Trophoblast cell (in vitro differentiated cells and primary cell): ENCODE measurements around the gene ZBTB43.
A peak's percentile ranks its signal among the peaks of the same experiment; 100 is the strongest.

ENCODE experiments used
- DNase-seq, 2 donors: peaks; one replicate each; pipeline ENCODE4 v3.0.0-alpha.2; 2016
- H2AFZ ChIP-seq: 2 replicates; pipeline ENCODE4 v1.6.1; 2013; ENCODE audit warnings: low read length, moderate library complexity, mild to moderate bottlenecking; ENCODE audit not compliant: insufficient read depth, poor library complexity
- H2AK5ac ChIP-seq: 2 replicates; pipeline ENCODE4 v1.6.1; 2013; ENCODE audit warnings: mild to moderate bottlenecking, low read length
- H2BK120ac ChIP-seq: 2 replicates; pipeline ENCODE4 v1.6.1; 2013; ENCODE audit warnings: low read length, mild to moderate bottlenecking, moderate library complexity; ENCODE audit not compliant: insufficient read depth, poor library complexity
- H2BK12ac ChIP-seq: 2 replicates; pipeline ENCODE4 v1.6.1; 2013; ENCODE audit warnings: mild to moderate bottlenecking, low read length, moderate library complexity
- H2BK5ac ChIP-seq: 2 replicates; pipeline ENCODE4 v1.6.1; 2013; ENCODE audit warnings: low read length, low read depth, moderate library complexity, mild to moderate bottlenecking; ENCODE audit not compliant: poor library complexity
- H3K14ac ChIP-seq: 2 replicates; pipeline ENCODE4 v1.6.1; 2013; ENCODE audit warnings: mild to moderate bottlenecking, low read length
- H3K18ac ChIP-seq: 2 replicates; pipeline ENCODE4 v1.6.1; 2013; ENCODE audit warnings: mild to moderate bottlenecking, low read length
- H3K23ac ChIP-seq: 2 replicates; pipeline ENCODE4 v1.6.1; 2013; ENCODE audit warnings: low read length
- H3K27ac ChIP-seq: 2 replicates; pipeline ENCODE4 v1.5.1; 2013; ENCODE audit warnings: low read depth, mild to moderate bottlenecking, inconsistent platforms, low read length, moderate library complexity
- H3K27me3 ChIP-seq: 2 replicates; pipeline ENCODE4 v1.6.1; 2013; ENCODE audit warnings: inconsistent platforms, mild to moderate bottlenecking, low read length, moderate library complexity; ENCODE audit not compliant: insufficient read depth
- H3K36me3 ChIP-seq, 2 experiments: 1 replicate in 1 of 2; 2 replicates in 1 of 2; pipeline ENCODE4 v1.6.1; 2013; ENCODE audit warnings: low read length in 2 of 2, mild to moderate bottlenecking in 2 of 2, moderate library complexity in 1 of 2; ENCODE audit not compliant: insufficient read depth in 2 of 2, control insufficient read depth in 1 of 2
- H3K4ac ChIP-seq: 2 replicates; pipeline ENCODE4 v1.6.1; 2013; ENCODE audit warnings: low read depth, mild to moderate bottlenecking, low read length, moderate library complexity
- H3K4me1 ChIP-seq, 2 experiments: 1 replicate in 1 of 2; 2 replicates in 1 of 2; pipeline ENCODE4 v1.6.1; 2013; ENCODE audit warnings: low read length in 2 of 2, mild to moderate bottlenecking in 2 of 2, moderate library complexity in 1 of 2; ENCODE audit not compliant: insufficient read depth in 2 of 2, control insufficient read depth in 1 of 2
- H3K4me2 ChIP-seq: 2 replicates; pipeline ENCODE4 v1.6.1; 2013; ENCODE audit warnings: inconsistent platforms, mild to moderate bottlenecking, low read length, moderate library complexity
- H3K4me3 ChIP-seq: 2 replicates; pipeline ENCODE4 v1.5.1; 2013; ENCODE audit warnings: mild to moderate bottlenecking, low read depth, low read length, inconsistent platforms
- H3K79me1 ChIP-seq: one replicate; pipeline ENCODE4 v1.6.1; 2013; ENCODE audit warnings: low read length
- H3K79me2 ChIP-seq: 2 replicates; pipeline ENCODE4 v1.6.1; 2013; ENCODE audit warnings: low read length, mild to moderate bottlenecking; ENCODE audit not compliant: control insufficient read depth, insufficient read depth, poor library complexity
- H3K9ac ChIP-seq: 2 replicates; pipeline ENCODE4 v1.6.1; 2013; ENCODE audit warnings: mild to moderate bottlenecking, low read length
- H3K9me3 ChIP-seq: 2 replicates; pipeline ENCODE4 v1.6.1; 2013; ENCODE audit warnings: low read depth, mild to moderate bottlenecking, control low read depth, inconsistent platforms, low read length; ENCODE audit not compliant: insufficient read depth
- H4K12ac ChIP-seq: 2 replicates; pipeline ENCODE4 v1.6.1; 2013; ENCODE audit warnings: low read depth, mild to moderate bottlenecking, low read length, moderate library complexity
- H4K8ac ChIP-seq: 2 replicates; pipeline ENCODE4 v1.6.1; 2013; ENCODE audit warnings: low read depth, mild to moderate bottlenecking, low read length, moderate library complexity
- H4K91ac ChIP-seq: one replicate; pipeline ENCODE4 v1.6.1; 2013; ENCODE audit warnings: low read depth, mild to moderate bottlenecking, low read length, moderate library complexity
- WGBS: extraction: QIAGEN DNeasy Blood & Tissue Kit; methylation state at CpG from one replicate; pipeline ENCODE4 v1.1.7; 2013; ENCODE audit warnings: missing lambda C conversion rate; ENCODE audit not compliant: insufficient read length, insufficient coverage; ENCODE audit errors: extremely low coverage; 5-methylcytosine and 5-hydroxymethylcytosine counted together

ZBTB43 gene

GRCh38 chr9:126827227-126827626 is 22.4 kb downstream of the ZBTB43 start:
- Histone ChIP-seq H4K12ac (no peak overlapping the region), H4K91ac (no peak overlapping the region), H3K4me2 (no peak overlapping the region), H3K4me1 (peaks cover 0 to 1% of the 10 kb centered on the region in 2 experiments), H3K9ac (no peak overlapping the region), H2AFZ (no peak overlapping the region), H2BK5ac (no peak overlapping the region), H3K18ac (no peak overlapping the region), H3K79me2 (no peaks in the 10 kb centered on the region), H2AK5ac (no peak overlapping the region), H2BK12ac (no peak overlapping the region), H3K23ac (peak overlapping the region; percentile 85), H3K9me3 (no peaks in the 10 kb centered on the region), H4K8ac (no peak overlapping the region), H3K27me3 (no peaks in the 10 kb centered on the region), H3K4me3 (no peak overlapping the region), H2BK120ac (no peak overlapping the region), H3K4ac (no peak overlapping the region), H3K27ac (no peak overlapping the region), H3K36me3 (peaks cover 6 to 7% of the 10 kb centered on the region in 2 experiments), H3K14ac (no peak overlapping the region), H3K79me1 (no peaks in the 10 kb centered on the region)
- DNase-seq = no peak
- WGBS = no CpG with 5 or more reads among the region's 7 CpGs

GRCh38 chr9:126829035-126829434 is 24.2 kb downstream of the ZBTB43 start:
- Histone ChIP-seq H3K14ac (no peak overlapping the region), H3K27ac (no peak overlapping the region), H2AK5ac (no peak overlapping the region), H3K9ac (no peak overlapping the region), H3K4me3 (no peak overlapping the region), H2BK120ac (no peak overlapping the region), H3K4me2 (no peak overlapping the region), H3K23ac (no peak overlapping the region), H4K12ac (no peak overlapping the region), H4K91ac (no peak overlapping the region), H2AFZ (no peak overlapping the region), H3K36me3 (peaks cover 16 to 22% of the 10 kb centered on the region in 2 experiments), H4K8ac (no peak overlapping the region), H3K4ac (no peak overlapping the region), H2BK5ac (no peak overlapping the region), H2BK12ac (no peak overlapping the region), H3K4me1 (peaks cover 0 to 1% of the 10 kb centered on the region in 2 experiments), H3K27me3 (no peaks in the 10 kb centered on the region), H3K18ac (no peak overlapping the region), H3K9me3 (no peaks in the 10 kb centered on the region), H3K79me2 (no peaks in the 10 kb centered on the region), H3K79me1 (no peaks in the 10 kb centered on the region)
- WGBS = no CpG with 5 or more reads among the region's 1 CpG
- DNase-seq = no peak

GRCh38 chr9:126830827-126831226 is 26.0 kb downstream of the ZBTB43 start:
- Histone ChIP-seq H3K4me1 (peaks cover 0 to 1% of the 10 kb centered on the region in 2 experiments), H3K36me3 (peaks cover 19 to 21% of the 10 kb centered on the region in 2 experiments), H3K9ac (no peak overlapping the region), H2BK12ac (no peak overlapping the region), H2AK5ac (no peak overlapping the region), H3K79me2 (no peaks in the 10 kb centered on the region), H4K8ac (peak overlapping the region; percentile 47), H3K4ac (no peak overlapping the region), H3K27ac (no peak overlapping the region), H2BK5ac (no peak overlapping the region), H3K14ac (no peak overlapping the region), H3K4me3 (no peak overlapping the region), H2AFZ (no peak overlapping the region), H3K18ac (no peak overlapping the region), H4K91ac (no peak overlapping the region), H4K12ac (no peak overlapping the region), H3K79me1 (no peaks in the 10 kb centered on the region), H2BK120ac (no peak overlapping the region), H3K27me3 (no peaks in the 10 kb centered on the region), H3K4me2 (no peak overlapping the region), H3K9me3 (no peaks in the 10 kb centered on the region), H3K23ac (no peak overlapping the region)
- no peak for DNase-seq
- WGBS = no CpG with 5 or more reads among the region's 3 CpGs

GRCh38 chr9:126832440-126832839 is 27.6 kb downstream of the ZBTB43 start:
- Histone ChIP-seq H3K23ac (no peak overlapping the region), H3K27ac (no peak overlapping the region), H2BK12ac (no peak overlapping the region), H2BK5ac (no peak overlapping the region), H4K12ac (no peak overlapping the region), H3K36me3 (peaks cover 17 to 19% of the 10 kb centered on the region in 2 experiments), H3K4me2 (no peak overlapping the region), H4K8ac (no peak overlapping the region), H3K9me3 (no peaks in the 10 kb centered on the region), H3K27me3 (no peaks in the 10 kb centered on the region), H3K4me1 (peaks cover 0 to 1% of the 10 kb centered on the region in 2 experiments), H3K14ac (no peak overlapping the region), H2BK120ac (no peak overlapping the region), H3K9ac (no peak overlapping the region), H4K91ac (no peak overlapping the region), H3K18ac (no peak overlapping the region), H3K79me2 (no peaks in the 10 kb centered on the region), H3K4ac (no peak overlapping the region), H2AK5ac (no peak overlapping the region), H3K79me1 (no peaks in the 10 kb centered on the region), H2AFZ (no peak overlapping the region), H3K4me3 (no peak overlapping the region)
- no CpG with 5 or more reads among the region's 9 CpGs for WGBS
- no peak for DNase-seq
